ENCODE measurements around the gene PRDM8.

The PRDM8 gene

DNA sequence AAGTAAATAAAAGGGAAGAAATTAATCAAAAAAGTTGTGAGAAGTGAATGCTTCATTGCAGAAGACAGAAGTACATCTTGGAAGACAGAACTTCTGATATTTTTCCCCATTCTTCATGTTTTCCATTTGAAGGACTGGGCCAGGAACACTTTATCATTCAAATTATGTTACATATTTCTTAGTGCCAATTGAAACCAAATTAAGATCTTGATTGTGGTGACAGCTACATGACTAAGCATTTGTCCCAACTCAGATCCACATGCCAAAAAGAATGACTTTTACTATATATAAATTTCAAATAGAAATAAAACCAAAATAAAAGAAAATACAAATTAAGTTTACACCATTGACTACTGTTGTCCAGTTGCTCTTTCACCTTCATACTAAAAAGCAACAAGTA, 55.1 kb downstream of the PRDM8 start:
- H3K4me3 ChIP-seq (ENCODE audit: low read length) = no peak overlapping the region
- DNase-seq (ENCODE audit: low read depth) = no peak
- no peak for TF ChIP-seq CTCF (IDR thresholded peaks at IDR 0.05; ENCODE audit: insufficient read depth, low read depth, low read length, missing control alignments)

GRCh38 chr4:80252953-80253352, 55.6 kb downstream of the PRDM8 start:
- DNase-seq (ENCODE audit: low read depth) = no peak
- no peak for TF ChIP-seq CTCF (IDR thresholded peaks at IDR 0.05; ENCODE audit: insufficient read depth, low read depth, low read length, missing control alignments)
- no peak overlapping the region for H3K4me3 ChIP-seq (ENCODE audit: low read length)

DNA sequence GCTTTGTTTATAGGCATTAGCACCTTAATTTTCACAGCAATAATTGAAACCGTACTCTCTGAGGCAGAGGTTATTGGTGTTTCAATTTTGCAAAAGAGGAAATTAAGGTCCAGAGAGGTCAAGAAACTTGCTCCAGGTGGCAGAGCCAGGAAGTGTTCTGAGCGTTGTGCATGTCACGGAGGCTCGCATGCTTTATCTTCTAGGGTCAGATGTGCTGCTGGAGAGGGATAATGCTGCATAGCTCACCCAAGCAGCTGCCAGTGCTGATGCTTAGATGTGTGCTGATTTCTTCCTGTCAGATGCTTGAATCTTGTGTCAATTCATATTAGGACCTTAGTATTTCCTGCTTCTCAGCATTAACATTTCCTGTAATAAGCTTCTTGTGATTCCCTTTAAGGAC, 56.2 kb downstream of the PRDM8 start:
- no peak overlapping the region for H3K4me3 ChIP-seq (ENCODE audit: low read length)
- TF ChIP-seq CTCF (IDR thresholded peaks at IDR 0.05; ENCODE audit: insufficient read depth, low read depth, low read length, missing control alignments) = no peak

More for the DNA sequence above, 56.2 kb downstream of the PRDM8 start:
- no peak for DNase-seq (ENCODE audit: low read depth)

Measured in epithelial cell of esophagus (primary cell).